ENCODE results near the gene PIP5K1B. TPM values are rescaled to one million over a fixed set of nuclear protein-coding genes. Genes with fewer than 3 reads are reported as not detected.

Gene PIP5K1B
- total RNA-seq, 1 donor from 2014 or later, result 85.3 TPM

DNA sequence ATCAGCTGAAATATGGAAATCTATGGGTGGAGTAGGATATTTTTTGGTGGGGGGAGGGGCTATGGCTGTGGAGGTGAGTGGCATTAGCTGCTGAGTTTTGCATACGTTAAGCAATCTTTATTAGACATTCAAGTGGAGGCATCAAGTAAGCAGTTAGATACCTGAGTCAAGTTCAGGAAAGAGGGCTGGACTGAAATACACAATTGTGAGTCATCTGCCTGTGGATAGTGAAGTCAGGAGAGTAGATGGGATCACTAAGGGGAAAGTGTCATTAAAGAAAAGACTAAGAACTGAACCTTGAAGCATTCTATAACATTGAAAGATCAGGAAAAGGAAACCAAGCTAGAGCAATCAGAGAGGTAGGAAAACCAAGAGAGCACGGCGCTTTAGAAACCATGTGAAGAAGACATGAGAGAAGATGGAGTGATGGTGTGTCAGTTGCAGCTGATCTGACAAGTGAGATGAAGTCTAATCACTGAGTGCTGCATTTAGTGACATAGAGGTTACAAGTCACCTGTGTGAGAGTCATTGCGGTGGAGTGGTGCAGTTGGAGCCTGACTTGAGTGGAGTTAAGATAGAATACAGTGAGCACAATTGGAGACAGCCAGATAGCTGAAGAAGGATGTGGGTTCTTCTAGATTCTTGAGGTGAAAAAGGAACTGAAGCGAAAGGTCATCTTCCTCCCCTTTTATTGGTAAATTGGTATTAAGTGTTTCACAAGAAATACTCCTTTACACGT lies 88.7 kb downstream of the PIP5K1B start:
- DNase-seq (no peak), ATAC-seq (no peak)
- intact Hi-C loops (cut with micrococcal nuclease), result no loop called here

DNA sequence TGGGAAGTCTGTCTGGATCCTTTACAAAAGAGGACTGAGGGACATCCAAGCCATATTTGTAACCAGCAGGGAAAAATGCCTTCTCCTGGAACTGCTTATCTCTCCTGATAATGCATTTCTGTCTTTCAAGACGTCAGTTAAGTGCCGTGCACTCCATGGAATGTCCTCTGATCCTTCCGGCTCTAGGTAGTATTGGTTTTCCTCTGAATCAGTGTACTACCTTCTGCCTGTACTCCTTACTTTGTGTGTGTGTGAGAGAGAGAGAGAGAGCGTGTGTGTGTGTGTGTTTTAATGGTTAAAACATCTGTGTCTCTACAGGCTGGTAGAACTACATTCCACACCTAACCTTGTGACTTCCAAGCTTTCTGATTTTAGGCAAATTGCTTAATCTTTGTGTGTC lies 89.9 kb downstream of the PIP5K1B start:
- intact Hi-C loops (cut with micrococcal nuclease), result no loop called here
- DNase-seq (no peak), ATAC-seq (peak; percentile 25)

DNA sequence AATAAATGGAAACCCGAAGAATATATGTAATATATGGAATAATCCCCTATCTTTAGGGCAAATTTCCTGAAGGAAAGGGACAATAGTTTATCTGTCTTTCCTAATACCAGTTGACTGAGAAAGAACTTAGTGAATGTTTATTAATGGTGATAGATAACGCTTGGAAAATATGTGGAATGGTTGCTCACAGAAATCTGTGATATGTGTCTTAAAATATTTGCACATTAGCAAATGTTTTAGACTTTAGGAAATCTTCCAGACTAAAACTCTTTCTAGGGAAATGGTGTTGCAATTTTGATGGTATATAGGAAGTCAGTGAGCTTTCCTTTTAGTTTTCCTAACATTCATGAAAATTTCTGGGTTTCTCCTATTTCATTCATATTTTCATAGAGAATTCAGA lies 90.4 kb downstream of the PIP5K1B start:
- no peak for DNase-seq
- intact Hi-C loops (cut with micrococcal nuclease), result no loop called here
- no peak for ATAC-seq

DNA sequence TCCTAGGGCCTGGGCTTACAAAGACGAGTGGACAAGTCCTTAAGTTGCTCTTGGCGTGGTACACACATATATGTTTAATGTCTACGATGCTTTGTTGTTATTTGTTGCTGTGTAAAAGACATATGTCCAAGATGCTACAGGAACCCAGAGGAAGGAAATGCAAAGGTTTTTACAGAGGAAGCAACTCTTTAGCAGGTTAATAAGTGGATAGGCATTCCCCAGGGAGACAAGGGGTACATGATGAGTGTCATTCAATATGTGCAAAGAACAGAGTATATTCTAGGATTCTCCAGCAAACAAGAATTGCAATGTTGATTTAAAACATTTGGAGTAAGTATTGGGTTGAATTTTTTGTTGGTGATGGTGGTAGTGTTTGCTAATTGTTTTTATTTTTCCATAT lies 92.1 kb downstream of the PIP5K1B start:
- intact Hi-C loops (cut with micrococcal nuclease), result no loop called here
- no peak for DNase-seq
- ATAC-seq, result no peak

DNA sequence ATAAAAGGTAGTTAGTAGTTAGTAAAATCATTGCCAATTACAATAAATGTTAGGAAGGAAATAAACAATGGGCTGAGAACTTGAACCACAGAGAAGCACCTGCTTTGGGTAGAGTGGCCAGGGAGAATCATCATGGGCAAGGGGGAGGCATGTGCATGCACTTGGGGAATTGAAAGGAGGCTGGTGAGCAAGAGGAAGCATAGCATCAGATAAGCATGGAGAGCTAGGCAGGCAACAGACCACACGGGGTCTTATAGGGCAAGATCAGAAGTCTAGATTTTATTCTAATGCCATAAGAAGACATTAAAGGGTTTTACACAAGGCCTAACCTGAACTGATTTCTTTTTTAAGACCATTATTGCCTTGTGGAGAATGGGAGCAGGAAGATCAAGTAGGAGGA lies 93.4 kb downstream of the PIP5K1B start:
- ATAC-seq (no peak), DNase-seq (no peak)
- intact Hi-C loops (cut with micrococcal nuclease), result no loop called here

DNA sequence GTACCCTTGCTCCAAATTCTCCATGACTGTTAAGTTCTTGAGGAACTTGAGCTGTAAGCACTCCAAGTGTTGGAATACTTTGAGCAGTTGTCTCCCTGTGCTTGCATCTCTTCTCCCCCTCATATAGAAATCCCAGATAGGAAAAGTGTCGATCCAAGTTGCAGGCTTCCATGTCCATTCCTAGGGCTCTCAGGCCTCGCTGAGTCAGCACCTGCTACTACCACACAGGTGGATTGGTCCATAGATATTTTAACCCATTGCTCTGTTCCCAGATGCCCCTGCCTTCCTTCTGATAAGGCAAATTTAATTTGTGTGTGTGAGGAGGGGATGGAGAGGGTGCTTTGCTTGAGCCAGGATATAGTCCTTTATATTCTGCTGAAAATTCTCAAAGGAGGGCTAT lies 95.8 kb downstream of the PIP5K1B start:
- intact Hi-C loops (cut with micrococcal nuclease), result no loop called here
- no peak for ATAC-seq

DNA sequence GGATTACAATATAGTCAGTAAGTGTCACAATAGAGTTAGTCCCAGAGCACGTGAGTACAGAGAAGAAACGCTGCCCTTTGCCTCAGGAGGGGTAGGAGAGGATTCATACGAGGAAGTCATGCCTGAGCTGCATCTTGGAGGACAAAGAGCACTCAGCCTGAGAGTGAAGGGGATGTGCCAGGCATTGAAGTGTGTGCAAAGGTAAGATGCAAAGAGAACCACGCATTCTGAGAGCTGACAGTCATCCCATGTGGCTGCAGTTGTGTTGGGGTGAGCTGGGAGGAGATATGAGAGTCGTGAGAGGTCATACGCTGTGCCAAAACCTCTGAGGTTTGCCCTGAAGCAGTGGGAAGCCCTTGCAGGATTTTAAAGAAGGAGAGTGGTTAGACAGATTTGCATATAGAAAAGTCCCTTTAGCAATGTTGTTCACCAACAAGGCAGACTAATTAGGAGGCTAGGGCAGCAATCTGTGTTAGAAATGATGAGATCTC lies 97.5 kb downstream of the PIP5K1B start:
- no peak for DNase-seq
- no peak for ATAC-seq
- intact Hi-C loops (cut with micrococcal nuclease), result no loop called here

More for the DNA sequence above, 95.8 kb downstream of the PIP5K1B start:
- no peak for DNase-seq

DNA sequence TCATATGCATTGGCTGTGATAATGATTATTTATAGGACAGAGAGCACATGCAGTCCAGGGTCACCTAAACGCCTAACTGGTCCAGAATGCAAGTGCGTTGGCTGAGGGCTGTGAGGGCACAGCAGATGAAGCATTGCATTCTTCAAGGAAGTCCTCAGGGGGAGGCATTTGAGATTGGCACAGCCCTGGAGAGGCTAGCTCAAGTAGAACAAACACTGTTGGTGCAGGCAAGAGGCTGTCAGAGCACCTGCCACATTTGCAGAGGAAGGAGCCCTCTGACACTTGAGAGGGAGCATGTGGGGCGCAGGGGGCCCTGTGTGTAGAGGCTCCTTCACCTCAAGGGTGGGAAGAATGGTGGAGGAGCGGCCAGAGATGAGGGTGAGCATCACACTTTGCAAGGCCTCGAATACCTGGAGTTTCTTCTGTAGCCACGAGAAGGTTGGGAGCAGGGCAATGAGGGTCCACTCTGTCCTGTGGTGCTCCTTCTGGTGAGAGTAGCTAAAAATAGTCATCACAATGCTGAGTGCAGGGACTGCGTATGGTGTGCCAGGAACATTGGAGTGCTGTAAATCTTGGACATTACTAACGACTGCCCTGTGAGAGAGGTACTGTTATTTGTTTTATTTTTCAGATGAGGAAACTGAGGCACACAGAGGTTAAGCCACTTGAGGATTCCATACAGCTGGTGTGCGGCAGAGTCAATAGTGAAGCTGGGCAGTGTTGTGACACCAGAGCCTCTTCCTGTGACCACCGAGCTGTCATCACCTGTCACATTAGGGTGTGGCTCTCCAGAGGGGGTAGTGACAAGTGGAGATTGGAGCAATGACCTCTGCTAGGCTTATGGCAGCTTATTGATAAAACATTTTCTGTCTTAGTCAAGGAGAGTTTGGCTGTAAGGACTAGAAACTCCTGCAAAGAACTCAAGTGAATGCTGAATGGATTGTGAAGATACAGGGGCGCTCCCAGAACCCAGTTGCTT lies 100.2 kb downstream of the PIP5K1B start:
- intact Hi-C loops (cut with micrococcal nuclease), result no loop called here
- ATAC-seq (peak; percentile 94), DNase-seq (peak; percentile 45)

DNA sequence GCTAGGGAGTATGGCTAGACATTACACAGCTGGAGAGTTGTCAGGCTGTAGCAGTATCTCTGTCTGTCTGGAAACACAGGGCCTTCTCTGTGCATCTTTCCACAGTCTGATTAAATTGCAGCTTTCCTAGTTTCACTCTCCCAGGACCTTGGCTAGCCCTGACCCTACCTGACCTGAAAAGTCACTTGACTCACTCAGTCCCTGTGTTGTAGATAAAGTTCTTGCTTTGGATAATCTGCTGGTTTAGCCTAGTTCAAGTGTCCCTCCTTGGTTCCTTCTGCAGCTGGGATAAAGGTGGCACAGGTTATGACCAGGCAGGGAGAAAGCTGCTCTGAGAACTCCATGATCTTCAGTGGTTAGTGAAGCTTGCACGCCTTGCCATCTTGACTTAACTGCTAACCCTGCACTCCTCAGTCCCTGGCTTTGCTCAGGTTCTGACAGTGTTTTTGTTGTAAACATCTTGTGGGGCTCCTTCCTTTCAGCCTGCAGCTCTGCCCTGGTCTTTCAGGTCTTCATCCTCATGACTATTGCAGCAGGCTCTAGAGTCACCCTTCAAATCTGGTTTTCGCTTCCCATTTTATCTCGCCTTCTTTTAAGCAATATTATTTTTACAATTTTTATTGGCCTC lies 101.0 kb downstream of the PIP5K1B start:
- peak; percentile 67 for ATAC-seq
- intact Hi-C loops (cut with micrococcal nuclease), result no loop called here

DNA sequence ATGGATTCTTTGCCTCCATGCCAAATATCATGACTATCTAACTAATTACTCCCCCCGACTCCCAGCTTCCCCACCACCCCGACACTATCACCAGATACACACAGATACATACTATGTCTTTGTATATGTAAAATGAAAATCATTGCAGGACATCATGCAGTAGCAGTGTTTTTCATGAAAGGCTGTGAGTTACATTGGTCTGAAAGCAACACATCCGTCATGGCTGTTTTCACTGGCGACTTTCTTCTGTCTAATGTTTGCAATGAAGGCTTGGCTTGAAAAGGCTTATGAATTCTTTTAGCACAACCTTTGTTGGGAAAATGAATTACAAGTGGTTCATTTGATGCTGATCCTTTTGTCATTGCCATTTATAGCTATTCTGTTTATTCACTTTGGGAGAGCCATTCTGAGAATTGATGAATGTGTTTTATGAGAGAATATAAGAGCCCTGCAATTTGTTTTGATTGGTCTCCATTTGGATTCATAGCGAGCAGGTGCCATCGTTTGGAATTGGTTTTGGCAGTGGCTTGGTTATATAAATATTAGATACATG lies 103.4 kb downstream of the PIP5K1B start:
- intact Hi-C loops (cut with micrococcal nuclease), result no loop called here

More for the DNA sequence above, 101.0 kb downstream of the PIP5K1B start:
- DNase-seq, result no peak

DNA sequence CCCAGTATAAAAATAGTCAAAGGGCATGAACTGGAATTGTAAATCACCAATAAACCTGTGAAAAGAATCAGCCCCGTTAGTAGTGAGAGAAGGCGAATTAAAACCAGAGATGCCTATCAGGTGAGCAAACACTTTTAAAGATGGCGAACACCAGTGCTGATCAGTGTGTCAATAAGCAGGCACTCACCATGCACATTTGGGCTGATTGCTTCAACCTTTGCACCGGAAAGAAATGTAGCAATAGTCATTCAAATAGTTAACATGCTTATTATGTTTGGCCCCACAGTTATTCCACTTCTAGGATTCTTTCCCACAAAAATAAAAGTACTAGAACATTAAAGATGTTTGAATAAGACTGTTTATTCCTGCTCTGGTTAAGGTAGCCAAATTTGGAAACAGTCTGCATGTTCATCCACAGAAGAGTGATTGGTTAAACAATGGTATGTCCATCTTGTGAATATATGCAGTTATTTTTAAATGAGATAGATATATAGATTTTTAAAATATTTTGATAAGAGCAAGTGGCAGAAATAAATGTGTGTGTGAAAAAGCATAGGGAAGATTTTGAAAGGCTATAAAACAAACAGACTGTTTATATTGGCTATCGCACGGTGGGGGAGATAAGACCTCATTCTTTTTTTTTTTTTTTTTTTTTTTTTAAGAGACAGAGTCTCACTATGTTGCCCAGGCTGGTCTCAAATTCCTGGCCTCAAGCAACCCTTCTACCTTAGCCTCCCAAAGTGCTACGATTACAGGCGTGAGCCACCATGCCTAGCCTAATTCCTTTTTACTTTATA lies 112.2 kb downstream of the PIP5K1B start:
- DNase-seq (no peak), ATAC-seq (no peak)
- intact Hi-C loops (cut with micrococcal nuclease), result no loop called here

More for the DNA sequence above, 103.4 kb downstream of the PIP5K1B start:
- no peak for ATAC-seq
- DNase-seq, result no peak

DNA sequence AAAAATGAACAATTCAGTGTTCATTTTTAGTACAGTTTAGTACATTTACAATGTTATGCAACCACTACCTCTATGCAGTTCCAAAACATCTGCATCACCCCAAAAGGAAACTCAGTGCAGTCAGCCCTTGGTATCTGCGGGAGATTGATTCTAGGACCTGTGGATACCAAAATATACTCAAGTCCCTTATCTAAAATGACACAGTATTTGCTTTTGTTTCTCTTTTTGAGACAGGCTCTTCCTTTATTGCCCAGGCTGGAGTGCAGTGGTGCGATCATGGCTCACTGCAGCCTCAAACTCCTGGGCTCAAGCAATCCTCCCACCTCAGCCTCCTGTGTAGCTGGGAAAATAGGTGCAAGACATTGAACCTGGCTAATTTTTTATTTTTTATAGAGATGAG lies 114.0 kb downstream of the PIP5K1B start:
- intact Hi-C loops (cut with micrococcal nuclease), result no loop called here
- DNase-seq, result no peak
- no peak for ATAC-seq

DNA sequence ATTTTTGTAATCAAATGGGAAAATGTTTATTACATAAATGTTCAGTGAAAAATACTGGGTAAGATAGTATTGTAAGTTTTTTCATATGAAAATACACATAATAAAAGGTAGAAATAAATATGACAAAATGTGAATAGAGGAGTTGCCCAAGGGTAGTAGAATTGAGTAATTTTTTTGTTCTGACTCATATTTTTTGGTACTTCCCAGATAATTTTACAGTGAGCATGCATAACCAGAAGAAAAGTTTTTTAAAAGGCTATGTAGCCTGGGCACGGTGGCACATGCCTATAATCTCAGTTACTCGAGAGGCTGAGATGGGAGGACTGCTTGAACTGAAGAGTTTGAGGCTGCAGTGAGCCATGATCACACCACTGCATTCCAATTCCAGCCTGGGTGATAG lies 116.9 kb downstream of the PIP5K1B start:
- ATAC-seq, result no peak
- no peak for DNase-seq
- intact Hi-C loops (cut with micrococcal nuclease), result no loop called here

DNA sequence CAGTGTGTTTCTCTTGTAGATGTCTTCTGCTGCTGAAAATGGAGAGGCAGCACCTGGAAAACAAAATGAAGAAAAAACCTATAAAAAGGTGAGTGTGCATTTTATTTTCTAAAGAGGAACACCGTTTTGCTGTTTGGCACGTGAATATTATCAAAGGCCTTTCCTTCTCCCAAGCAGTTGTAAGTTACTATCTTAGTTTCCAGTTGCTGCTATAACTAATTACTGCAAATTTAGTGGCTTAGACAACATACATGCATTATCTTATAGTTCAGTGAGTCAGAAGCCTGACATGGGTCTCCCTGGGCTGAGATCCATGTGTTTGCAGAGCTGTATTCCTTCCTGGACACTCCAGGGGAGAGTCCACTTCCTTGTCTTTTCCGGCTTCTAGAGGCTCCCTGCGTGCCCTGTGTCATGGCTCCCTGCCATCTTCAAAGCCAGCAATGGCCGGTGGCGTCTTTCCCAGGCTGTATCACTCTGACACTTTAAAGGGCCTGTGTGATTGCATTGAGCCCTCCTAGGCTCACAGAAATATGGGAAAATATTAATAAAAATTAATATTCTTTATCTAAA lies 117.6 kb downstream of the PIP5K1B start:
- intact Hi-C loops (cut with micrococcal nuclease), result no loop called here
- DNase-seq, result peak; percentile 73
- peak; percentile 90 for ATAC-seq

DNA sequence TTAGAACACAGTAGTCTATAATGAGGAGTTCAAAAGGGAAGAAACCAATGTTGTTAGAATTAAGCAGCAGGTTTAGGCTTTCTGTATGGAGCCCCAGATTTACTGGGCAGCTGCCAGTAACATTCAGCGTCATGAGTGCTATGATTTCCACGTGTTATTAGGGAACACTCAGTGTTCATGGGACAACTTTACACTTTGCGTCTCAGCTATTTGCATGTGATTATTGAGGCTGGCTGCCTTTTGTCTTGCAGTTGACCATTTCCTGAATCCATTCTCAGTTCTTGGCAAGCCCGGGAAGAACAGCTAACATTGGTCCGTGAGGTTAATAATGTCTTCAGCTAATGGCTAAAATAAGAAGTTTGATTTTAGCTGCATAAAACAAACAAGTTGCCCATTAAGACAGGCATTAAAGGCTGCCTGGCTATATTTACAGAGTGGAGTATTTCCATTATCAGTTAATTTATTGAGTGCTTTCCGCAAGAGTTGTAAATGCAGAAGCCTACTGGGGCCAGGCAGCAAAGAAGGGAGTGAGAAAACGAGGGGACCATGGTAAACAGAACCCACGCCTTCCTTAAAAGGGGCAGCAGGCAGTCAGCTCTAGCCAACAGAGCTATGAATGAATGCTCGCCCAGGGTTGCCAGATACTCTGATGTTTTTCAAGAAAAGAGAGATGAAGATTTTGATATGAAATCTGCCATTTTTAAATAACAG lies 120.9 kb downstream of the PIP5K1B start:
- intact Hi-C loops (cut with micrococcal nuclease), result no loop called here
- peak; percentile 65 for ATAC-seq
- DNase-seq, result no peak

DNA sequence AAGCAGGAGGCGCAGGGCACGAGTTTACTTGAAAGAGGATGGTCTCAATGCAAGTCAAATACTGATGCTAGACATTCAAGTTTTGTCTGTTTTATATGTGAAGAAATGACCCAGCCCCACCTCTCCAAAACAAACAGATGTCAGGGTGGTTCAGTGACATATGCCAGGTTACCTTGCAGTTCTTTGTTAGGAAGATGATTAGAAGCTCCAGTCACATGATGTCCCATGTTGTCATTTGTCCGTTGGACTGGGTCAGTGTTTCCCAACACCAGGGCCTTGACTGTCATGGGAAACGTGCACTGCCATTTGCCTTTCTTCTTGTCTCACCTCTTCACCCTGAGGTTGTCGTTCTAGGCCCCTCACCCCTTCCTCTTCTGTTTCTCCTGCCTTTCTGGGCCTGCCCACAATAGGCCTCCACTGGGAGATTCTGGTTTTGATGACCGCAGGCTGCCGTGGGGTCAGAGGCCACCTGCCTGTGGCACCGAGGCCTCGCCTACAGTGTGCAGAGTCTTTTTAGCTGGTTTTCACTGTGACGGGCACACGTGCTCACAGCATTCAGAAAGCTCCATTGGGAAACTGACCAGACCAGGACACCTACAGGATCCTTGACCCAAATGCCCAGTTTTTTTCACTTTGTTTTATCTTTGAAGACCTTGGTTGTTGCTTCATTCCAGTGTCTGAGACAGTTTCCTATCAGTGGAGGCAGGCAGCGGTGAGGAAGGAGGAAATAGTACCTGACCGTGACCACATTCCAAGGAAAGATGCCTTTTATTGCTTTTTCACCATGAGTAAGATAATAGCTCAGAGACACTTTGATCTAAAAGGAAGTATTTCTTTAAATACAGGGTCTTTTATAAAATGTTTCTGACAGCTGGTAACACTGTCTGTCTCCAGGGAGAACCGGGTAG lies 123.1 kb downstream of the PIP5K1B start:
- no peak for DNase-seq
- intact Hi-C loops (cut with micrococcal nuclease), result no loop called here
- no peak for ATAC-seq

DNA sequence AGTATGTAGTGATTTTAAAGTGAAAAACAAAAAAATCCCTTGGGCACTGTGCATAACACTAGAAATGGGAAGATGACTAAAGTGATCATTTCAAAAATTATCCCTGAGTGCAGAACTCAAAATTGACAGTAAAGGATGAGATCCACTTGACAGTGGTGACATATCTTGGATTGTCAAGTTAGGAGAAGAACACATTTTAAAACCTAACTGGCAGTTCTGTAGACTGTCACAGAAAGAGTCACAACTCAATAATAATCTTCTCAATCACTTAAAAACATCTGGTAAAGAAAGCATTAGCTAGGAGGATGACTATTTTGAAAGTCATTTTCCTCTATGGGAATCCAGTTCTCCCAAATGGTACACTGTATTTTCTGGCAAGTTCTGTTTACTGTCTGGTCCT lies 127.1 kb downstream of the PIP5K1B start:
- intact Hi-C loops (cut with micrococcal nuclease), result no loop called here
- DNase-seq (no peak), ATAC-seq (peak; percentile 13)

Measured in left ventricle myocardium superior (tissue), 1 donor.